ENCODE results near the gene GNG5. TPM values are rescaled to one million over a fixed set of nuclear protein-coding genes. Genes with fewer than 3 reads are reported as not detected.

The GNG5 gene
- 33.0 TPM for total RNA-seq
- 100 to 1,000 TPM; 207 to 318 (median 268) TPM for polyA plus RNA-seq

GRCh38 chr1:84506002-84506728, at the start of gene GNG5, which contains the start of gene SPATA1:
GNG5 (minus strand) TSS chr1:84506581; CDS start chr1:84506091, 490 bp downstream.
SPATA1 (plus strand) TSS chr1:84506386; CDS start chr1:84516360, 9,974 bp downstream.
- peaks cover 31 to 47% (median 39%) of the 10 kb centered on the region in 4 donors for H3K4me1 Mint-ChIP-seq
- Histone ChIP-seq H3K27me3 (ENCODE audit: control insufficient read depth, insufficient read depth, low read length) (no peaks in the 10 kb centered on the region), H3K4me3 (ENCODE audit: low read depth, low read length) (peak within 1 kb of the TSS; percentile 98), H3K36me3 (ENCODE audit: control insufficient read depth, insufficient read depth, low read length) (no peaks in the 10 kb centered on the region), H3K27ac (ENCODE audit: insufficient read depth, low read length, poor library complexity, severe bottlenecking) (peak within 1 kb of the TSS; percentile 84), H3K4me1 (ENCODE audit: control insufficient read depth, insufficient read depth, low read length, poor library complexity, severe bottlenecking) (peaks cover 38% of the 10 kb centered on the region), H3K9me3 (ENCODE audit: control insufficient read depth in 2 of 2, low read length in 2 of 2) (no peaks in the 10 kb centered on the region)
- H3K4me3 Mint-ChIP-seq, result peak within 1 kb of the TSS; percentile 96 to 100 (median 98)
- peak within 1 kb of the TSS; percentile 89 to 97 (median 96) for H3K27ac Mint-ChIP-seq
- ATAC-seq (ENCODE audit: low read depth in 2 of 2) (peak; percentile 89 to 93), DNase-seq (peak; percentile 95 to 97 (median 96))
- peaks cover 4% of the 10 kb centered on the region for H3K27me3 Mint-ChIP-seq
- H3K36me3 Mint-ChIP-seq, result no peaks in the 10 kb centered on the region
- H3K9me3 Mint-ChIP-seq, result peaks cover 0 to 3% (median 1%) of the 10 kb centered on the region in 7 donors

- DNase-seq (no peak), ATAC-seq (ENCODE audit: low read depth in 2 of 2) (no peak)
- H3K27me3 Mint-ChIP-seq, result no peaks in the 10 kb centered on the region
- H3K9me3 Mint-ChIP-seq, result no peaks in the 10 kb centered on the region
- no peak overlapping the region for H3K27ac Mint-ChIP-seq
- H3K36me3 Mint-ChIP-seq, result peaks cover 3% of the 10 kb centered on the region
- H3K36me3 ChIP-seq (ENCODE audit: control insufficient read depth, insufficient read depth, low read length), result peaks cover 11% of the 10 kb centered on the region
- no peaks in the 10 kb centered on the region for H3K4me1 ChIP-seq (ENCODE audit: control insufficient read depth, insufficient read depth, low read length, poor library complexity, severe bottlenecking)
- no peak overlapping the region for H3K27ac ChIP-seq (ENCODE audit: insufficient read depth, low read length, poor library complexity, severe bottlenecking)
- H3K9me3 ChIP-seq (ENCODE audit: control insufficient read depth in 2 of 2, low read length in 2 of 2), result no peaks in the 10 kb centered on the region
- H3K4me3 ChIP-seq (ENCODE audit: low read depth, low read length), result no peak overlapping the region
- no peaks in the 10 kb centered on the region for H3K27me3 ChIP-seq (ENCODE audit: control insufficient read depth, insufficient read depth, low read length)
- H3K4me1 Mint-ChIP-seq, result no peaks in the 10 kb centered on the region
- no peak overlapping the region for H3K4me3 Mint-ChIP-seq
Measured at GRCh38 chr1:84550826-84551225, 44.4 kb upstream of the GNG5 start.

- Histone ChIP-seq H3K27me3 (ENCODE audit: control insufficient read depth, insufficient read depth, low read length) (no peaks in the 10 kb centered on the region), H3K4me1 (ENCODE audit: control insufficient read depth, insufficient read depth, low read length, poor library complexity, severe bottlenecking) (no peaks in the 10 kb centered on the region), H3K9me3 (ENCODE audit: control insufficient read depth in 2 of 2, low read length in 2 of 2) (no peaks in the 10 kb centered on the region), H3K27ac (ENCODE audit: insufficient read depth, low read length, poor library complexity, severe bottlenecking) (no peak overlapping the region), H3K36me3 (ENCODE audit: control insufficient read depth, insufficient read depth, low read length) (no peaks in the 10 kb centered on the region), H3K4me3 (ENCODE audit: low read depth, low read length) (no peak overlapping the region)
- Mint-ChIP-seq H3K27ac (peak overlapping the region in 1 of 3 donors; percentile 56), H3K36me3 (peaks cover 34% of the 10 kb centered on the region), H3K4me1 (peaks cover 0 to 9% (median 3%) of the 10 kb centered on the region in 4 donors), H3K4me3 (no peak overlapping the region), H3K27me3 (no peaks in the 10 kb centered on the region), H3K9me3 (no peaks in the 10 kb centered on the region)
- ATAC-seq (ENCODE audit: low read depth in 2 of 2) (no peak), DNase-seq (peak in 1 of 3 donors; percentile 13)
Measured at GRCh38 chr1:84541679-84542078, 35.3 kb upstream of the GNG5 start.

- no peak overlapping the region for H3K4me3 ChIP-seq (ENCODE audit: low read depth, low read length)
- peaks cover 0 to 9% (median 3%) of the 10 kb centered on the region in 4 donors for H3K4me1 Mint-ChIP-seq
- peaks cover 32% of the 10 kb centered on the region for H3K36me3 Mint-ChIP-seq
- H3K4me1 ChIP-seq (ENCODE audit: control insufficient read depth, insufficient read depth, low read length, poor library complexity, severe bottlenecking), result no peaks in the 10 kb centered on the region
- DNase-seq, result no peak
- H3K27me3 Mint-ChIP-seq, result no peaks in the 10 kb centered on the region
- no peak overlapping the region for H3K4me3 Mint-ChIP-seq
- no peak overlapping the region for H3K27ac Mint-ChIP-seq
- no peaks in the 10 kb centered on the region for H3K36me3 ChIP-seq (ENCODE audit: control insufficient read depth, insufficient read depth, low read length)
- no peak for ATAC-seq (ENCODE audit: low read depth in 2 of 2)
- no peaks in the 10 kb centered on the region for H3K27me3 ChIP-seq (ENCODE audit: control insufficient read depth, insufficient read depth, low read length)
- H3K27ac ChIP-seq (ENCODE audit: insufficient read depth, low read length, poor library complexity, severe bottlenecking), result no peak overlapping the region
- H3K9me3 ChIP-seq (ENCODE audit: control insufficient read depth in 2 of 2, low read length in 2 of 2), result no peaks in the 10 kb centered on the region
- H3K9me3 Mint-ChIP-seq, result no peaks in the 10 kb centered on the region
Measured at GRCh38 chr1:84540759-84541158, 34.4 kb upstream of the GNG5 start.

- H3K27ac Mint-ChIP-seq, result no peak overlapping the region
- H3K4me1 Mint-ChIP-seq, result peaks cover 0 to 9% (median 3%) of the 10 kb centered on the region in 4 donors
- H3K27ac ChIP-seq (ENCODE audit: insufficient read depth, low read length, poor library complexity, severe bottlenecking), result no peak overlapping the region
- H3K27me3 ChIP-seq (ENCODE audit: control insufficient read depth, insufficient read depth, low read length), result no peaks in the 10 kb centered on the region
- no peak overlapping the region for H3K4me3 ChIP-seq (ENCODE audit: low read depth, low read length)
- no peaks in the 10 kb centered on the region for H3K27me3 Mint-ChIP-seq
- H3K9me3 Mint-ChIP-seq, result no peaks in the 10 kb centered on the region
- H3K36me3 Mint-ChIP-seq, result peaks cover 32% of the 10 kb centered on the region
- no peaks in the 10 kb centered on the region for H3K9me3 ChIP-seq (ENCODE audit: control insufficient read depth in 2 of 2, low read length in 2 of 2)
- H3K4me1 ChIP-seq (ENCODE audit: control insufficient read depth, insufficient read depth, low read length, poor library complexity, severe bottlenecking), result no peaks in the 10 kb centered on the region
- ATAC-seq (ENCODE audit: low read depth in 2 of 2) (no peak), DNase-seq (no peak)
- no peaks in the 10 kb centered on the region for H3K36me3 ChIP-seq (ENCODE audit: control insufficient read depth, insufficient read depth, low read length)
- H3K4me3 Mint-ChIP-seq, result no peak overlapping the region
Measured at GRCh38 chr1:84539972-84540371, 33.6 kb upstream of the GNG5 start.

- Histone ChIP-seq H3K27ac (ENCODE audit: insufficient read depth, low read length, poor library complexity, severe bottlenecking) (no peak overlapping the region), H3K9me3 (ENCODE audit: control insufficient read depth in 2 of 2, low read length in 2 of 2) (no peaks in the 10 kb centered on the region), H3K27me3 (ENCODE audit: control insufficient read depth, insufficient read depth, low read length) (no peaks in the 10 kb centered on the region), H3K36me3 (ENCODE audit: control insufficient read depth, insufficient read depth, low read length) (no peaks in the 10 kb centered on the region), H3K4me1 (ENCODE audit: control insufficient read depth, insufficient read depth, low read length, poor library complexity, severe bottlenecking) (no peaks in the 10 kb centered on the region), H3K4me3 (ENCODE audit: low read depth, low read length) (no peak overlapping the region)
- Mint-ChIP-seq H3K27me3 (no peaks in the 10 kb centered on the region), H3K9me3 (no peaks in the 10 kb centered on the region), H3K4me3 (no peak overlapping the region), H3K27ac (peak overlapping the region in 1 of 3 donors; percentile 44), H3K36me3 (peaks cover 28% of the 10 kb centered on the region), H3K4me1 (peaks cover 0 to 9% (median 3%) of the 10 kb centered on the region in 4 donors)
- DNase-seq, result peak in 1 of 3 donors; percentile 4
- no peak for ATAC-seq (ENCODE audit: low read depth in 2 of 2)
Measured at GRCh38 chr1:84538599-84538998, 32.2 kb upstream of the GNG5 start.

GRCh38 chr1:84525779-84526178, 19.4 kb upstream of the GNG5 start:
- Mint-ChIP-seq H3K27ac (no peak overlapping the region), H3K4me1 (no peaks in the 10 kb centered on the region), H3K9me3 (peaks cover 0 to 1% (median 0%) of the 10 kb centered on the region in 7 donors), H3K36me3 (peaks cover 10% of the 10 kb centered on the region), H3K27me3 (no peaks in the 10 kb centered on the region), H3K4me3 (no peak overlapping the region)
- ATAC-seq (ENCODE audit: low read depth in 2 of 2) (no peak), DNase-seq (no peak)
- Histone ChIP-seq H3K27ac (ENCODE audit: insufficient read depth, low read length, poor library complexity, severe bottlenecking) (no peak overlapping the region), H3K27me3 (ENCODE audit: control insufficient read depth, insufficient read depth, low read length) (no peaks in the 10 kb centered on the region), H3K36me3 (ENCODE audit: control insufficient read depth, insufficient read depth, low read length) (peaks cover 4% of the 10 kb centered on the region), H3K4me1 (ENCODE audit: control insufficient read depth, insufficient read depth, low read length, poor library complexity, severe bottlenecking) (no peaks in the 10 kb centered on the region), H3K4me3 (ENCODE audit: low read depth, low read length) (no peak overlapping the region), H3K9me3 (ENCODE audit: control insufficient read depth in 2 of 2, low read length in 2 of 2) (no peaks in the 10 kb centered on the region)

GRCh38 chr1:84524590-84524989, 18.2 kb upstream of the GNG5 start:
- ATAC-seq (ENCODE audit: low read depth in 2 of 2), result no peak

More at GRCh38 chr1:84524590-84524989, 18.2 kb upstream of the GNG5 start:
- H3K4me3 Mint-ChIP-seq, result no peak overlapping the region
- peaks cover 0 to 1% (median 0%) of the 10 kb centered on the region in 7 donors for H3K9me3 Mint-ChIP-seq
- peaks cover 8% of the 10 kb centered on the region for H3K36me3 Mint-ChIP-seq
- Histone ChIP-seq H3K27me3 (ENCODE audit: control insufficient read depth, insufficient read depth, low read length) (no peaks in the 10 kb centered on the region), H3K9me3 (ENCODE audit: control insufficient read depth in 2 of 2, low read length in 2 of 2) (no peaks in the 10 kb centered on the region), H3K27ac (ENCODE audit: insufficient read depth, low read length, poor library complexity, severe bottlenecking) (no peak overlapping the region), H3K36me3 (ENCODE audit: control insufficient read depth, insufficient read depth, low read length) (peaks cover 4% of the 10 kb centered on the region), H3K4me1 (ENCODE audit: control insufficient read depth, insufficient read depth, low read length, poor library complexity, severe bottlenecking) (no peaks in the 10 kb centered on the region), H3K4me3 (ENCODE audit: low read depth, low read length) (no peak overlapping the region)
- DNase-seq, result no peak
- H3K4me1 Mint-ChIP-seq, result peaks cover 0 to 5% (median 0%) of the 10 kb centered on the region in 4 donors
- no peak overlapping the region for H3K27ac Mint-ChIP-seq
- H3K27me3 Mint-ChIP-seq, result no peaks in the 10 kb centered on the region

Data from CD4-positive, CD25-positive, alpha-beta regulatory T cell (primary cell).